ENCODE data around the gene ANO1.

- TF ChIP-seq CTCF (IDR thresholded peaks at IDR 0.05) (no peak), POLR2A (IDR thresholded peaks at IDR 0.05) (no peak)
Measured at GRCh38 chr11:70158757-70159389, 80.8 kb downstream of the ANO1 start.
